ENCODE measurements around the gene CRTC1. TPM values are rescaled to one million over a fixed set of nuclear protein-coding genes. Genes with fewer than 3 reads are reported as not detected.

CRTC1 gene
- total RNA-seq, 1 donor from 2014 or later, result 2.3 TPM

DNA sequence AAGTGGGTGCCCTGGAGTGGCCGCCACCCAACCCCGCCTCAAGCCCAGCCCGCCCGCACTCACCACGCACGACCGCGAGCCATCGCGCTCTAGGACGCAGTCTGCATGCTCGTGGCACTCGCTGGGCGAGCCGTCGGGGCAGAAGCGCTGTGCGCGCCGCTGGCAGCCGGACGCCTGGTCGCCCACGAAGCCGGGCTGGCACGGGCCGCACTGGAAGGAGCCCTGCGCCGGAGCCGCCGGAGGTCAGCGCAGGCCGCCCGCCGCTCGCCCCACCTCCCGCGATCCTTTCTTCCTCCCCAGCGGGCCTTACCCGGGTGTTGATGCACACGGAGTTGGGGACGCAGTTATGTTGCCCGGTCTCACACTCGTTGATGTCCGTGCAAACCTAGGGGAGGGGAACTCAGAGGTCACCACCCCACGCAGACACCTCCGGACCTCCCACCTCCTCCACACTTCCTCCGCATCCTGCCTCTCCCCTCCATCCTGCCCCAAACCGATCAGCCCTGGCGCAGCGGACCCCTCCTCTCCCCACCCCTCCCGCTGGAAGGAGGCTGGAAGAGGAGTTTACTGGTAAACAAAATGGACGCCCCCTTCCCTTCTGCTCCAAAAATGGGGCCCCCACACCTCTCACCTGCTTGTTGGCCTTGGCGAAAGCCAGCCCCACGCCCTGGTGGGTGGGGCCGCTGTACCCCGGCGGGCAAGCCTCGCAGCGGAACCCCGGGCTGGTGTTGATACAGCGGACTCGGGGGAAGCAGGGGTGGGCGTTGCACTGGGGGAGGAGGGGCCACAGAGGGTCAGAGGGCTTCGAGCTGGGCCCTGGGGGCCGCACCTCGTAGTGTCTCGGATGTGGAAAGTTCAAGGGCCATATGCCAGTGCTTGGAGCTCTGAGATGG is 105.3 kb downstream of the CRTC1 start:
- peaks cover 84% of the 10 kb centered on the region for H3K27me3 ChIP-seq (ENCODE audit: control insufficient read depth, insufficient read depth, low read length)

DNA sequence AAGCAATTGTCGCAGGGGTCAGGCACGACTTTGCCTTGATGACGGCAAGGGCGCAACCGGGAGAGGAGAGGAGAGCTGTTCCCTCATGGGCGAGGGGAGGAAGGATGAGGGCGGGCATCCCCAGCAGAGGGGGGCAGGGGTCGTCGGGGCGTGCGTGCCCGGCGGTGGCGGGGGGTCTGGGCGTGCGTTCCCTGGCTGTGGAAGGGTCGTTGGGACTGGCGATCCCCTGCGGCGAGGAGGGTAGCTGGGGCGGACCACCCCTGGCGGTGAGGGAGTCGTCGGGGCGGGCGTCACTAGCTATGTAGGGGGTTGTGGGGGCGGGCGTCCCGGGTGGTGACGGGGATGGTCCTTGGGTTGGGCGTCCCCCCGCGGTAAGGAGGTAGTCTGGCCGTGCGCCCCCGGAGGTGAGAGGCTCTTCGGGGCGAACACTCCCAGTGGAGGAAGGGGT is 106.0 kb downstream of the CRTC1 start:
- Histone ChIP-seq H3K27me3 (ENCODE audit: control insufficient read depth, insufficient read depth, low read length) (peaks cover 79% of the 10 kb centered on the region), H3K4me3 (ENCODE audit: low read depth, low read length) (no peak overlapping the region)

More for the DNA sequence above, 105.3 kb downstream of the CRTC1 start:
- TF ChIP-seq, protein P1, sequence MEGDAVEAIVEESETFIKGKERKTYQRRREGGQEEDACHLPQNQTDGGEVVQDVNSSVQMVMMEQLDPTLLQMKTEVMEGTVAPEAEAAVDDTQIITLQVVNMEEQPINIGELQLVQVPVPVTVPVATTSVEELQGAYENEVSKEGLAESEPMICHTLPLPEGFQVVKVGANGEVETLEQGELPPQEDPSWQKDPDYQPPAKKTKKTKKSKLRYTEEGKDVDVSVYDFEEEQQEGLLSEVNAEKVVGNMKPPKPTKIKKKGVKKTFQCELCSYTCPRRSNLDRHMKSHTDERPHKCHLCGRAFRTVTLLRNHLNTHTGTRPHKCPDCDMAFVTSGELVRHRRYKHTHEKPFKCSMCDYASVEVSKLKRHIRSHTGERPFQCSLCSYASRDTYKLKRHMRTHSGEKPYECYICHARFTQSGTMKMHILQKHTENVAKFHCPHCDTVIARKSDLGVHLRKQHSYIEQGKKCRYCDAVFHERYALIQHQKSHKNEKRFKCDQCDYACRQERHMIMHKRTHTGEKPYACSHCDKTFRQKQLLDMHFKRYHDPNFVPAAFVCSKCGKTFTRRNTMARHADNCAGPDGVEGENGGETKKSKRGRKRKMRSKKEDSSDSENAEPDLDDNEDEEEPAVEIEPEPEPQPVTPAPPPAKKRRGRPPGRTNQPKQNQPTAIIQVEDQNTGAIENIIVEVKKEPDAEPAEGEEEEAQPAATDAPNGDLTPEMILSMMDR (IDR thresholded peaks at IDR 0.05; ENCODE audit: insufficient read depth, low read length, poor library complexity, severe bottlenecking), result no peak
- DNase-seq (ENCODE audit: low read depth), result no peak
- H3K4me3 ChIP-seq (ENCODE audit: low read depth, low read length), result no peak overlapping the region
- no peaks in the 10 kb centered on the region for H3K36me3 ChIP-seq (ENCODE audit: control insufficient read depth, insufficient read depth, low read length)

GRCh38 chr19:18789883-18790565 is 106.5 kb downstream of the CRTC1 start:
- DNase-seq (ENCODE audit: low read depth), result no peak
- no peak overlapping the region for H3K4me3 ChIP-seq (ENCODE audit: low read depth, low read length)
- TF ChIP-seq, protein P1 (IDR thresholded peaks at IDR 0.05; ENCODE audit: insufficient read depth, low read length, poor library complexity, severe bottlenecking), result no peak
- H3K27me3 ChIP-seq (ENCODE audit: control insufficient read depth, insufficient read depth, low read length), result peaks cover 74% of the 10 kb centered on the region
- H3K36me3 ChIP-seq (ENCODE audit: control insufficient read depth, insufficient read depth, low read length), result no peaks in the 10 kb centered on the region

More for the DNA sequence above, 106.0 kb downstream of the CRTC1 start:
- H3K36me3 ChIP-seq (ENCODE audit: control insufficient read depth, insufficient read depth, low read length), result no peaks in the 10 kb centered on the region
- DNase-seq (ENCODE audit: low read depth), result no peak
- TF ChIP-seq, protein P1 (IDR thresholded peaks at IDR 0.05; ENCODE audit: insufficient read depth, low read length, poor library complexity, severe bottlenecking), result no peak

DNA sequence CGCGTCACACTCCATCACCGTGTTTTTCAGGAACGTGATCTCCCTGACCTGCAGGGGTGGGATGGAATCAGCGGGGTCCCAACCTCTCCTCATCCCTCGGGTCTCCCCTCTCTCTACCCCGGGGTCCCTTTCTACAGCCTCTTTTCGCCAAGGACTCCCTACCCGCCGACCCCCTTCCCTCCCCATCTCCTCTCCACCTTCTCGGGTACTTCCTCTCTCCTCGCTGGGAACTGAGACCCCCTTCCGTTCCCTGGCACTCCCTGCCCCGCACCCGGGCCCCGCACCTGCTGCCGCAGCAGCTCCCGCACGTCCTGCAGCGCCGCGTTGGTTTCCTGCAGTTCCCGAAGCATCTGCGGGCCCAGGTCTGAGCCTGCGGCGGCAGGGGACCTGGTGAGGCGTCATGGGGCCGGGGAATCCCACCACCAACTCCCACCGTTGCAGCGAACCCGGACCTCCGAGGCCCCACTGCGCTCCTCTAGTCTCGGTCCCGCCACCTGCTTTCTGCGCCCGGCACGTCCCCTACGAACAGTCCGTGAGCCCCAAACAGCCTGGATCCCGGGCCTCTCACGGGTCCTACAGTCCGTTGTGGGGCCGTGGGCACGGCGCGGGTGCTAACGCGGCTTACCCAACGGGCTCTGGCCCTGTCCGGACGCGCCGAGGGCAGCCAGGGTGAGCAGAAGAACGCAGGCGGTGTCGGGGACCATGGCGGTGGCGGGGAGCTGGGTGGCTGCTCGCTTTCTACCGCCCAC is 107.3 kb downstream of the CRTC1 start, which contains the start of gene COMP:
Gene COMP, minus strand, starts transcription at position 740 of the 749 bp plus-strand sequence. Its CDS starts 36 bp downstream, at position 704.
- H3K27me3 ChIP-seq (ENCODE audit: control insufficient read depth, insufficient read depth, low read length), result peaks cover 73% of the 10 kb centered on the region
- no peak for DNase-seq (ENCODE audit: low read depth)
- H3K36me3 ChIP-seq (ENCODE audit: control insufficient read depth, insufficient read depth, low read length), result no peaks in the 10 kb centered on the region
- no peak within 1 kb of the TSS for H3K4me3 ChIP-seq (ENCODE audit: low read depth, low read length)
- TF ChIP-seq, protein P1 (IDR thresholded peaks at IDR 0.05; ENCODE audit: insufficient read depth, low read length, poor library complexity, severe bottlenecking), result no peak

GRCh38 chr19:18791315-18791678 is 107.8 kb downstream of the CRTC1 start:
- DNase-seq (ENCODE audit: low read depth), result no peak
- H3K27me3 ChIP-seq (ENCODE audit: control insufficient read depth, insufficient read depth, low read length), result peaks cover 74% of the 10 kb centered on the region
- TF ChIP-seq, protein P1 (IDR thresholded peaks at IDR 0.05; ENCODE audit: insufficient read depth, low read length, poor library complexity, severe bottlenecking), result no peak

More at GRCh38 chr19:18791315-18791678, 107.8 kb downstream of the CRTC1 start:
- Histone ChIP-seq H3K36me3 (ENCODE audit: control insufficient read depth, insufficient read depth, low read length) (no peaks in the 10 kb centered on the region), H3K4me3 (ENCODE audit: low read depth, low read length) (no peak overlapping the region)

Data from kidney epithelial cell (primary cell).